GM10248 (cell line): ENCODE results near the gene ALKBH5.

Source experiments
- CTCF ChIA-PET: fragments of 300-600 bp; sonication (Branson Sonifier 250); formaldehyde crosslinking; extraction: SDS; loops from one replicate; lab custom pipeline; 2021; ENCODE audit warnings: antibody characterized with exemption; lab: Yijun Ruan, JAX
- POLR2A ChIA-PET: fragments of 350-650 bp; sonication (Branson Sonifier 250); formaldehyde crosslinking; extraction: SDS; loops from one replicate; lab custom pipeline; 2020; ENCODE audit warnings: antibody characterized with exemption; lab: Yijun Ruan, JAX
- DNase-seq: peaks from one replicate; pipeline ENCODE4 v3.0.0; 2012; ENCODE audit errors: extremely low spot score
- TF ChIP-seq, protein P1 (sequence below): IDR thresholded peaks from 2 replicates; pipeline ENCODE4 v1.5.1; 2012; ENCODE audit warnings: mild to moderate bottlenecking, low read depth; ENCODE audit errors: extremely low read depth, missing control alignments, control extremely low read depth

The ALKBH5 gene

DNA sequence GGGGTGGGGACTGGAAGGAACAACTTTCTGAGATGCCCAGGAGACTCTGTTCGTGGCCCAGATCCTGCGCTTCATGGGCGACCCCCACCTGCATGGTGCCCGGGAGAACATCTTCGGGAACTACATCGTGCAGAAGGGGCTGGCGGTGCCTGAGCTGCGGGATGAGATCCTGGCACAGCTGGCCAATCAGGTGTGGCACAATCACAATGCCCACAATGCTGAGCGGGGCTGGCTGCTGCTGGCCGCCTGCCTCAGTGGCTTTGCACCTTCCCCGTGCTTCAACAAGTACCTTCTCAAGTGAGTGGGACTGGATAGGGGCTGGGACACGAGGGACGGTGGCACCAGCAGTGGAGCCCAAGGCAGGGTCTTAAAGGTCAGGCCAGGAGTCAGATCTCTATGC, 37.8 kb upstream of the ALKBH5 start:
- DNase-seq = no peak
- ChIA-PET POLR2A (no interaction called here), CTCF (interaction anchor here (1.1 to 1.3 kb wide), 3 partner anchors 8 to 1052 kb away, joined by 3 to 4 read pairs (median 3); partner anchors contain the start of gene ALKBH5)
- TF ChIP-seq, protein P1, sequence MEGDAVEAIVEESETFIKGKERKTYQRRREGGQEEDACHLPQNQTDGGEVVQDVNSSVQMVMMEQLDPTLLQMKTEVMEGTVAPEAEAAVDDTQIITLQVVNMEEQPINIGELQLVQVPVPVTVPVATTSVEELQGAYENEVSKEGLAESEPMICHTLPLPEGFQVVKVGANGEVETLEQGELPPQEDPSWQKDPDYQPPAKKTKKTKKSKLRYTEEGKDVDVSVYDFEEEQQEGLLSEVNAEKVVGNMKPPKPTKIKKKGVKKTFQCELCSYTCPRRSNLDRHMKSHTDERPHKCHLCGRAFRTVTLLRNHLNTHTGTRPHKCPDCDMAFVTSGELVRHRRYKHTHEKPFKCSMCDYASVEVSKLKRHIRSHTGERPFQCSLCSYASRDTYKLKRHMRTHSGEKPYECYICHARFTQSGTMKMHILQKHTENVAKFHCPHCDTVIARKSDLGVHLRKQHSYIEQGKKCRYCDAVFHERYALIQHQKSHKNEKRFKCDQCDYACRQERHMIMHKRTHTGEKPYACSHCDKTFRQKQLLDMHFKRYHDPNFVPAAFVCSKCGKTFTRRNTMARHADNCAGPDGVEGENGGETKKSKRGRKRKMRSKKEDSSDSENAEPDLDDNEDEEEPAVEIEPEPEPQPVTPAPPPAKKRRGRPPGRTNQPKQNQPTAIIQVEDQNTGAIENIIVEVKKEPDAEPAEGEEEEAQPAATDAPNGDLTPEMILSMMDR = no peak

- DNase-seq = no peak
- CTCF ChIA-PET = interaction anchor here (1.0 to 1.3 kb wide), 3 partner anchors 14 to 38 kb away, joined by 3 to 4 read pairs (median 3); partner anchors contain the start of gene ALKBH5
- POLR2A ChIA-PET = no interaction called here
- TF ChIP-seq, protein P1 = no peak
Observed at GRCh38 chr17:18146259-18146658, 37.4 kb upstream of the ALKBH5 start.

- DNase-seq = no peak
- POLR2A ChIA-PET = no interaction called here
- TF ChIP-seq, protein P1 = no peak
- CTCF ChIA-PET = interaction anchor here (1.0 to 1.3 kb wide), 4 partner anchors 9 to 37 kb away, joined by 3 to 4 read pairs (median 4); partner anchors contain the start of gene ALKBH5
Observed at GRCh38 chr17:18146980-18147379, 36.6 kb upstream of the ALKBH5 start.

DNA sequence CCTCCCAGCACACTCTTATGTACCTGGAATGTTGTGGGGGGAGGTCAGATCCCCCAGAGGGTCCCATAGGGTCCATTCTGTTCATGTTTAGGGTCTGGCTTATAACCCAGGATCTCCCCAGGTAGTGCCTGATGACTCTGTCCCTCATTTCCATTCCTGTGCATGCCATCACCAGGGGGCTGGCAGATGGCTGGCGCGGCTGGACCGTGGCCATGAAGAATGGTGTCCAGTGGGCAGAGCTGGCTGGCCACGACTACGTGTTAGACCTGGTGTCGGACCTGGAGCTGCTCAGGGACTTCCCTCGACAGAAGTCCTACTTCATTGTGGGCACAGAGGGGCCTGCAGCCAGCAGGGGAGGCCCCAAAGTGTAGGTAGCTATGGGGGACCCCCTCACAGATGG, 35.0 kb upstream of the ALKBH5 start:
- TF ChIP-seq, protein P1 = no peak
- no peak for DNase-seq
- ChIA-PET CTCF (interaction anchor here (1.3 to 3.9 kb wide), 3 partner anchors 8 to 35 kb away, joined by 3 to 16 read pairs (median 7); partner anchors contain the start of gene ALKBH5), POLR2A (no interaction called here)

DNA sequence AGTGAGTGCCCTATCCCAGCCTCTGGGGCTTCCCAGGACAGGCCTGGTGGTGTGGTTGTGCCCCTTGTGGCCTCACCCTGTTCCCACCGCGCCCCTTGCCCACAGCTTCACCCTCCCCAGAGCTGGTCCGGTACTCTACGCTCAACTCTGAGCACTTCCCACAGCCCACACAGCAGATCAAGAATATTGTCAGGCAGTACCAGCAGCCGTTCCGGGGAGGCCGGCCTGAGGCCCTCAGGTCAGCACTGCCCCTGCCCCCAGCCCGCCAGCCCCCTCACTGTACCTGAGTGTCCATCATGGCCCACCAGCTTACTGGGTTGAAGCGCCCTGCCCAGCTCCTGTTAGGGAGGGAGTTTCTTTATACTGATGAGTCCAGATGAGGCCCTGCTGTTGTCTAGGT, 32.3 kb upstream of the ALKBH5 start:
- no peak for DNase-seq
- ChIA-PET CTCF (interaction anchor here (1.0 to 3.9 kb wide), 2 partner anchors 10 to 27 kb away, joined by 3 to 16 read pairs; no protein-coding TSS in a partner anchor), POLR2A (no interaction called here)
- TF ChIP-seq, protein P1 = no peak

DNA sequence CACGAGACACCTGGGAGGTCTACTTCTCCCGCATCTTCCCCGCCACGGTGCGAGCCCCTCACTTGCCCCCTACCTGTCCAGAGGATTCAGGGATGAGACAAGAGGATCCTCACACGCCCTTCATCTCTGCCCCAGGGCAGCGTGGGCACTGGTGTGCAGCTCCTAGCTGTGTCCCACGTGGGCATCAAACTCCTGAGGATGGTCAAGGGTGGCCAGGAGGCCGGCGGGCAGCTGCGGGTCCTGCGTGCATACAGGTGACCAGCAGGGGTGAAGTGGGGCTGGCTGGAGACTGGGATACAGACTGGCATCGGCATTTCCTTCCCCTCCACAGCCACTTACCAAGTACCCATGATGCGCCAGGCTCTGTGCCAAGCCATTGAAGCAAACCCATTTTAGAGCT, 28.4 kb upstream of the ALKBH5 start:
- CTCF ChIA-PET = interaction anchor here (0.9 to 4.8 kb wide), 4 partner anchors 13 to 23 kb away, joined by 3 to 41 read pairs (median 4); no protein-coding TSS in a partner anchor
- TF ChIP-seq, protein P1 = no peak
- DNase-seq = no peak
- POLR2A ChIA-PET = no interaction called here
